MV-4-11 (cell line): ENCODE results near the gene SUCO.
"Not testable (repeated sequence)": the region's sequence is repeated elsewhere in the genome, so short reads cannot be mapped to it uniquely, and the experiment has no call there.

Experiments
- DNase-seq: peaks from one replicate; lab custom pipeline; 2025; lab: John Stamatoyannopoulos, UW

Gene SUCO

GRCh38 chr1:172532700-172533512 is at the start of gene SUCO:
Gene SUCO, plus strand, starts transcription at chr1:172533150. Its CDS starts 286 bp downstream, at chr1:172533436.
- DNase-seq = peak; percentile 99

- DNase-seq = no peak
These were observed 49.5 kb upstream of the SUCO start for GRCh38 chr1:172483448-172483847.

GRCh38 chr1:172484252-172484651 is 48.7 kb upstream of the SUCO start:
- peak; percentile 3 for DNase-seq

GRCh38 chr1:172485626-172486025 is 47.3 kb upstream of the SUCO start:
- no peak for DNase-seq

- DNase-seq = no peak
These were observed 46.0 kb upstream of the SUCO start for GRCh38 chr1:172486805-172487454.

GRCh38 chr1:172487550-172487949 is 45.4 kb upstream of the SUCO start:
- peak; percentile 23 for DNase-seq

GRCh38 chr1:172488393-172488792 is 44.6 kb upstream of the SUCO start:
- no peak for DNase-seq

- no peak for DNase-seq
These were observed 43.1 kb upstream of the SUCO start for GRCh38 chr1:172489847-172490246.

- no peak for DNase-seq
These were observed 40.5 kb upstream of the SUCO start for GRCh38 chr1:172492421-172492820.

GRCh38 chr1:172494166-172494565 is 38.8 kb upstream of the SUCO start:
- DNase-seq = peak; percentile 9

GRCh38 chr1:172496127-172496526 is 36.8 kb upstream of the SUCO start:
- DNase-seq = not testable (repeated sequence)

- DNase-seq = no peak
These were observed 36.3 kb upstream of the SUCO start for GRCh38 chr1:172496678-172497077.

- DNase-seq = no peak
These were observed 35.7 kb upstream of the SUCO start for GRCh38 chr1:172497230-172497629.

- peak; percentile 30 for DNase-seq
These were observed 34.1 kb upstream of the SUCO start for GRCh38 chr1:172498857-172499256.

- no peak for DNase-seq
These were observed 33.3 kb upstream of the SUCO start for GRCh38 chr1:172499636-172500141.

GRCh38 chr1:172500207-172500606 is 32.7 kb upstream of the SUCO start:
- no peak for DNase-seq

GRCh38 chr1:172507741-172508140 is 25.2 kb upstream of the SUCO start:
- no peak for DNase-seq

GRCh38 chr1:172510479-172510878 is 22.5 kb upstream of the SUCO start:
- DNase-seq = no peak

- DNase-seq = no peak
These were observed 20.4 kb upstream of the SUCO start for GRCh38 chr1:172512591-172512990.

GRCh38 chr1:172513479-172513878 is 19.5 kb upstream of the SUCO start:
- no peak for DNase-seq

- no peak for DNase-seq
These were observed 18.8 kb upstream of the SUCO start for GRCh38 chr1:172514108-172514507.

- DNase-seq = no peak
These were observed 17.5 kb upstream of the SUCO start for GRCh38 chr1:172515436-172515835.

- peak; percentile 74 for DNase-seq
These were observed 17.0 kb upstream of the SUCO start for GRCh38 chr1:172515927-172516326.
